K562 (cell line): Measurements from ENCODE around the gene SPRYD3. TPM values are rescaled to one million over a fixed set of nuclear protein-coding genes. Genes with fewer than 3 reads are reported as not detected.
A peak's percentile ranks its signal among the peaks of the same experiment; 100 is the strongest.

Source experiments
- ARID1B ChIP-seq: fragments of 450-650 bp; IDR thresholded peaks from 2 replicates; pipeline ENCODE4 v1.6.1; 2016; ENCODE audit warnings: antibody characterized with exemption, mild to moderate bottlenecking, inconsistent platforms
- CBFA2T3 ChIP-seq: fragments of 450-650 bp; IDR thresholded peaks from 2 replicates; pipeline ENCODE4 v1.6.1; 2017
- CBX3 ChIP-seq, 2 experiments: IDR thresholded peaks; 1 replicate in 1 of 2; 2 replicates in 1 of 2; pipeline ENCODE4 v1.6.1; 2012; ENCODE audit warnings: inconsistent platforms in 2 of 2, low read length in 2 of 2, borderline replicate concordance in 1 of 2, control low read depth in 1 of 2
- CREB3 ChIP-seq: fragments of 450-650 bp; conservative IDR thresholded peaks from 2 replicates; pipeline ENCODE4 v1.6.1; 2016; ENCODE audit warnings: missing genetic modification characterization, low read depth, mild to moderate bottlenecking, missing compliant biosample characterization, moderate library complexity
- EP400 ChIP-seq: fragments of 450-650 bp; IDR thresholded peaks from 2 replicates; pipeline ENCODE4 v1.6.1; 2017; ENCODE audit warnings: antibody characterized with exemption, mild to moderate bottlenecking, moderate library complexity
- MYNN ChIP-seq, 2 experiments: sonication (generic); formaldehyde crosslinking in 1 of 2; IDR thresholded peaks; 2 replicates each; pipeline versions ENCODE4 v1.5.0 to v1.6.1; 2016 to 2020; ENCODE audit warnings: antibody characterized with exemption in 1 of 2, missing genetic modification reagents in 1 of 2
- PHF20 ChIP-seq: fragments of 450-650 bp; IDR thresholded peaks from 2 replicates; pipeline ENCODE4 v1.6.1; 2018; ENCODE audit not compliant: partially characterized antibody
- SAP30 ChIP-seq: fragments of 200-600 bp; sonication (generic); IDR thresholded peaks from 2 replicates; pipeline ENCODE4 v1.6.1; 2012; ENCODE audit warnings: borderline replicate concordance, low read depth, mild to moderate bottlenecking, moderate library complexity, low read length, control low read depth, inconsistent platforms; ENCODE audit not compliant: insufficient read depth, poor library complexity, severe bottlenecking
- TCF3 ChIP-seq: sonication (generic); formaldehyde crosslinking; IDR thresholded peaks from 2 replicates; pipeline ENCODE4 v1.4.0; 2020; ENCODE audit warnings: mild to moderate bottlenecking, missing genetic modification reagents
- TEAD4 ChIP-seq, 2 experiments: sonication (generic) in 1 of 2; formaldehyde crosslinking in 1 of 2; IDR thresholded peaks; 2 replicates each; pipeline versions ENCODE4 v1.6.1 to v1.8.0; 2012 to 2022; ENCODE audit warnings: borderline replicate concordance in 1 of 2, inconsistent platforms in 1 of 2, low read length in 1 of 2, mild to moderate bottlenecking in 1 of 2, missing genetic modification reagents in 1 of 2
- VEZF1 ChIP-seq: fragments of 200-800 bp; sonication (Bioruptor generic); IDR thresholded peaks from 2 replicates; pipeline ENCODE4 v1.6.1; 2017; ENCODE audit warnings: missing genetic modification characterization, missing compliant biosample characterization
- YY1 ChIP-seq, 3 experiments: IDR thresholded peaks; 2 replicates each; pipeline ENCODE4 v1.6.1; 2011; ENCODE audit warnings: low read length in 2 of 3, mild to moderate bottlenecking in 2 of 3, moderate library complexity in 2 of 3, borderline replicate concordance in 1 of 3, control low read depth in 1 of 3, low read depth in 1 of 3; ENCODE audit not compliant: insufficient read depth in 3 of 3, insufficient replicate concordance in 2 of 3, control insufficient read depth in 1 of 3, insufficient read length in 1 of 3; ENCODE audit errors: extremely low read depth in 1 of 3
- ZNF282 ChIP-seq: sonication (generic); formaldehyde crosslinking; IDR thresholded peaks from 2 replicates; pipeline ENCODE4 v1.8.1; 2023; ENCODE audit warnings: missing genetic modification reagents
- ZNF318 ChIP-seq, 2 experiments: fragments of 450-650 bp; IDR thresholded peaks; 2 replicates each; pipeline ENCODE4 v1.6.1; 2016; ENCODE audit warnings: mild to moderate bottlenecking in 2 of 2, borderline replicate concordance in 1 of 2, low read depth in 1 of 2, moderate library complexity in 1 of 2
- polyA plus RNA-seq, 8 experiments: library from polyadenylated mRNA; depleted of rRNA in 4 of 8; stranded (reverse) in 5 of 8; unstranded in 3 of 8; fragments of >200 nt; fragmentation: Nextera tagmentation in 2 of 8; fragmentation: Illumina TruSeq in 1 of 8; extraction: Ambion mirVana in 2 of 8; extraction: Trizol in 1 of 8; gene quantifications; 2 replicates each; pipeline versions ENCODE4 v1.2.1 to v1.2.3, GENCODE V29; 2011 to 2014; ENCODE audit warnings: inconsistent platforms in 1 of 8, missing spikeins in 1 of 8
- total RNA-seq, 7 experiments: library from RNA; depleted of rRNA in 6 of 7; stranded (reverse); fragments of >200 nt in 6 of 7; fragmentation: Illumina TruSeq in 2 of 7; extraction: Trizol in 2 of 7; gene quantifications; 2 replicates each; pipeline versions ENCODE4 v1.2.1 to v1.2.3, GENCODE V29; 2011 to 2021; ENCODE audit warnings: low replicate concordance in 1 of 7

The SPRYD3 gene
- total and polyA plus RNA-seq, 9 of the 15 experiments (the other 6 are each of a cell fraction or from before 2014, with no cell fraction given): 1.5 to 13.6 (median 7.6) TPM

- TF ChIP-seq TEAD4 (IDR thresholded peaks at IDR 0.05; ENCODE audit: low read length) (peak; percentile 75), TEAD4 (CRISPR knock-in tag; IDR thresholded peaks at IDR 0.05; ENCODE audit: borderline replicate concordance) (no peak), CBFA2T3 (0 out of 2 replicates have a peak, but pooled peaks have one; percentile 5), ARID1B (peak; percentile 69), CREB3 (tag) (no peak), MYNN (IDR thresholded peaks at IDR 0.05) (peak; percentile 76; the same call in 1 of the 2 replicates), MYNN (CRISPR knock-in tag; IDR thresholded peaks at IDR 0.05) (no peak), YY1 (IDR thresholded peaks at IDR 0.05; ENCODE audit: borderline replicate concordance in 1 of 3, control insufficient read depth in 1 of 3, extremely low read depth in 1 of 3, insufficient read depth in 3 of 3, insufficient read length in 1 of 3, insufficient replicate concordance in 2 of 3, low read depth in 1 of 3, low read length in 2 of 3) (peak in 2 of 3 experiments; percentile 35 to 58), ZNF282 (CRISPR knock-in tag) (no peak), ZNF318 (IDR thresholded peaks at IDR 0.05; ENCODE audit: borderline replicate concordance in 1 of 2, low read depth in 1 of 2) (no peak), PHF20 (no peak), CBX3 (IDR thresholded peaks at IDR 0.05; ENCODE audit: borderline replicate concordance in 1 of 2, low read length in 2 of 2) (peak in 1 of 2 experiments; percentile 52; a peak in 1 of 3 replicates), SAP30 (no peak), EP400 (peak; percentile 57), VEZF1 (CRISPR knock-in tag) (peak; percentile 99), TCF3 (CRISPR knock-in tag) (no peak)
Observed at GRCh38 chr12:53099071-53099882, 20.1 kb upstream of the SPRYD3 start (continued).
